Left ventricle myocardium inferior (tissue), 1 donor: ENCODE results near the gene SPTBN1. TPM values are rescaled to one million over a fixed set of nuclear protein-coding genes. Genes with fewer than 3 reads are reported as not detected.

Experiments used
- DNase-seq: peaks from one replicate; pipeline ENCODE4 v3.0.0-alpha.2; 2020
- H3K27ac ChIP-seq: fragments of 200-600 bp; replicated peaks from 2 replicates; pipeline ENCODE4 v1.8.0; 2021
- H3K27me3 ChIP-seq: fragments of 200-600 bp; 2 replicates; pipeline ENCODE4 v1.8.0; 2021; ENCODE audit warnings: low read depth
- H3K36me3 ChIP-seq: fragments of 200-600 bp; 2 replicates; pipeline ENCODE4 v1.8.0; 2021
- H3K4me1 ChIP-seq: fragments of 200-600 bp; 2 replicates; pipeline ENCODE4 v1.8.0; 2021
- H3K4me3 ChIP-seq: fragments of 200-600 bp; 2 replicates; pipeline ENCODE4 v1.8.0; 2021; ENCODE audit warnings: mild to moderate bottlenecking, moderate library complexity
- H3K9me3 ChIP-seq: fragments of 200-600 bp; replicated peaks from 2 replicates; pipeline ENCODE4 v1.8.0; 2021
- CTCF ChIP-seq: fragments of 200-600 bp; IDR thresholded peaks from 2 replicates; pipeline ENCODE4 v1.8.0; 2021; ENCODE audit warnings: antibody characterized with exemption, mild to moderate bottlenecking, borderline replicate concordance
- intact Hi-C: fragments of 100-400 bp; cut with micrococcal nuclease; formaldehyde crosslinking; loops from one replicate; pipeline ENCODE4 v1.11.0; 2022
- total RNA-seq: library from RNA; stranded (reverse); fragmentation: NEBNext Ultra II Directional; extraction: Animal tissue kit (Norgen Biotek cat#: 25700); gene quantifications from one replicate; pipeline ENCODE4 v1.2.1, GENCODE V29; 2021
- donor health status: DM: no; HTN: yes; CAD: no; lungs with severe emphysema.

SPTBN1 gene
- total RNA-seq, 1 donor from 2014 or later: 484 TPM

DNA sequence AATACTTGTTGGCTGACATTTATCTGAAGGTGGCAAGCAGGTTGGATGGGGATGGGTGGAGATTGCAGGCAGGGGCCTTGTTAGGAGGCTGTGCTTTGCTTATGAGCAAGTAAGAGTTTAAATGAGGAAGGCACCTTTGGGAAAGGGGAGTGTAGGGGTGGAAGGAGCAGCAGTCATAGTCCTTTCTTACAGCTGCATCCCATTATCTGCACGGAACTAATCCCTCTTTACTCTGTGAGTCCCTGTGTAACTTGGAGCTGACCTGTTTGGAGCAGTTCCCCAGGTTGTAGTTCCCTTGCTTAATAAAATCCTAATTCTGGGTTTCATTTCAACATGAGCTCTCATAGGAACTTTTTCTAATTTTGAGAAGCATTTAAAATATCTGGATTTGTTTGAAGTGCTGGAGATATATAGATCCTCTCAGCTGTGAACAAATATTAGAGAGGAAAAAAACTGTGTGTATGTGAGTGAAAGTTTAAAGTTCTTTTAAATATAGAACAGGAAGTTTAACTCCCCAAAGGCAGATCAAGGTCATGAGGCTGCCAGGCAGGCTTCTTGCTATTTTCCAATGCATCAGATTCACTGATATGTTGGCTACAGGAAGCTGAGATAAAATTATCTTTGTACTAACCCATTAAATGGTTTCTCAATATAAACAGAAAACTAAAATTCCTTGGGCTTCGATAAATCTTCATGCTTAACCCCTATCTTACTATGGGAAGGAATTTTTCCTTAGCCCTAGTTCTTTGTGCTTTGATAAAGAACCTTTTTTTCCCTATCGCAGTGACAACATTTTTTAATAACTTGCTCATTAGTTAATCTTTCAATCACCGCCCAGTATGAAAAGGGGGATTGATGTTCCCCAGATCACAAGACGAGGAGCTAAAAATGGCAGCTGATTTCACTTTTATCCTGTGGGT lies 162.8 kb downstream of the SPTBN1 start:
- Histone ChIP-seq H3K4me1 (peaks cover 90% of the 10 kb centered on the region), H3K9me3 (no peaks in the 10 kb centered on the region), H3K4me3 (peak overlapping the region; percentile 20), H3K36me3 (peaks cover 75% of the 10 kb centered on the region), H3K27ac (peak overlapping the region; percentile 78), H3K27me3 (no peaks in the 10 kb centered on the region)
- no peak for DNase-seq
- TF ChIP-seq CTCF: no peak
- intact Hi-C loops: no loop called here

DNA sequence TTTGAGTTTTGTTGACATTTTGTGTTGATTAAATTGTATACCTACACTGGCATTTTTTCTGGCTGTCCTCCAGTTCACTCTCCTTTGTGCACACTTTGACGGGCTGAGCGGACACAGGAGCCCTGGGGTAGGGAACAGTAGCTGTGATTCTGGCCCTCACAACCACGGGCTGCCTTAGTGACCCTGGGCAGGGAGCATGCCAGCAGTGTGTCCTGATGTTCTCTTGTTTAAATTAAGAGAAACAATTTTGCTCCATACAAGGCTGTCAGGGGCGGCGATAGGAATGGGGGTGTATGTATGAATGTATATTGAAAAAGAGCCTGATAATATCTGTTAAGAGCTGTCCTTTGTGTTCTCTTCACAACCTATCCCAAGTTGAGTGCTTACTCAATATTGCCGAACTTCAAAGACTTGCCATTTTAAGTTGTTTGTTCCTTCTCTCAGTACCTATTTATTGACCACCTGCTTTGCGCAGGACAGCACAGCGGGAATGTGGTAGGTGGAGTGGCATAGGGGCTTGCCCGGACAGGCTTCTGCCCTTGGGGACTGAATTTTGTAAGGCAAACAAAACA lies 163.6 kb downstream of the SPTBN1 start:
- Histone ChIP-seq H3K4me1 (peaks cover 90% of the 10 kb centered on the region), H3K27me3 (no peaks in the 10 kb centered on the region), H3K9me3 (no peaks in the 10 kb centered on the region), H3K36me3 (peaks cover 78% of the 10 kb centered on the region), H3K27ac (peak overlapping the region; percentile 78), H3K4me3 (no peak overlapping the region)
- intact Hi-C loops: no loop called here
- no peak for DNase-seq
- TF ChIP-seq CTCF: no peak

GRCh38 chr2:54620948-54621347 lies 164.8 kb downstream of the SPTBN1 start:
- no peak for TF ChIP-seq CTCF
- H3K4me1 ChIP-seq: peaks cover 90% of the 10 kb centered on the region
- H3K36me3 ChIP-seq: peaks cover 83% of the 10 kb centered on the region

DNA sequence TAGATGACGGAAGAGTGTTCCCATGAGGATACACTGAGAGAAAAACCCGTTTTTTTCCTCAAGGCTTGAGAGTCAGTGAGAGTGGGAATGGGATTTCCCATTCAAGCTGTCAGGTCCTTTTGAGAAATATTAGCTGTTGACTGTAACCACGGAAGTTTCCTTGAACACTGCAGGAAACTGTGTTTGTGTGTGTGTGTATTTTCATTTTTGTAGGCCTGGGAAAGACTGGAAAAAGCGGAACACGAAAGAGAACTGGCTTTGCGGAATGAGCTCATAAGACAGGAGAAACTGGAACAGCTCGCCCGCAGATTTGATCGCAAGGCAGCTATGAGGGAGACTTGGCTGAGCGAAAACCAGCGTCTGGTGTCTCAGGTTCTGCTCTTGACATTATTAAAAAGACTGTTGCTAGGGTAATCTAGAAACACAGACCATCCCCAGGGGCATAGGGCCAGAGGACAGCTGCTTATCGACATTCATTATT lies 168.5 kb downstream of the SPTBN1 start:
- Histone ChIP-seq H3K36me3 (peaks cover 97% of the 10 kb centered on the region), H3K9me3 (no peaks in the 10 kb centered on the region), H3K4me1 (peaks cover 86% of the 10 kb centered on the region), H3K4me3 (no peak overlapping the region), H3K27ac (peak overlapping the region; percentile 68), H3K27me3 (no peaks in the 10 kb centered on the region)
- intact Hi-C loops: no loop called here
- no peak for TF ChIP-seq CTCF
- DNase-seq: no peak

More at GRCh38 chr2:54620948-54621347, 164.8 kb downstream of the SPTBN1 start:
- H3K4me3 ChIP-seq: no peak overlapping the region
- H3K27me3 ChIP-seq: no peaks in the 10 kb centered on the region
- no peak for DNase-seq
- peak overlapping the region; percentile 78 for H3K27ac ChIP-seq
- intact Hi-C loops: no loop called here
- no peaks in the 10 kb centered on the region for H3K9me3 ChIP-seq

GRCh38 chr2:54626131-54626530 lies 170.0 kb downstream of the SPTBN1 start:
- no peaks in the 10 kb centered on the region for H3K9me3 ChIP-seq
- intact Hi-C loops: no loop called here
- peaks cover 86% of the 10 kb centered on the region for H3K4me1 ChIP-seq
- no peaks in the 10 kb centered on the region for H3K27me3 ChIP-seq
- peak overlapping the region; percentile 68 for H3K27ac ChIP-seq
- no peak for TF ChIP-seq CTCF
- H3K36me3 ChIP-seq: peaks cover 100% of the 10 kb centered on the region
- DNase-seq: no peak
- H3K4me3 ChIP-seq: no peak overlapping the region
